ENCODE results near the gene KRTAP12-1. TPM values are rescaled to one million over a fixed set of nuclear protein-coding genes. Genes with fewer than 3 reads are reported as not detected.
"Not testable (repeated sequence)": the region's sequence is repeated elsewhere in the genome, so short reads cannot be mapped to it uniquely, and the experiment has no call there.

The KRTAP12-1 gene
- total RNA-seq, 2 experiments from 2014 or later, result not detected

DNA sequence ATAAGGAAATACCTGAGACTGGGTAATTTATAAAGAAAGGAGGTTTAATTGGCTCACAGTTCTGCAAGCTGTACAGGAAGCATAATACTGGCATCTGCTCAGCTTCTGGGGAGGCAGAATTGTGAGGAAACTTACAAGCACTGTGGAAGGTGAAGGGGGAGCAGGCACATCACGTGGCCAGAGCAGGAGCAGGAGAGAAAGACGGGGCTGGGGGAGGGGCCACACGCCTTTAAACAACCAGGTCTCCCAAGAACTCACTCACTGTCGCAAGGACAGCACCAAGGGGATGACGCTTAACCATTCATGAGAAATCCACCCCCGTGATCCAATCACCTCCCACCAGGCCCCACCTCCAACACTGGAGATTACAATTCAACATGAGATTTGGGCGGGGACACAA is 20.4 kb downstream of the KRTAP12-1 start:
- H3K27ac Mint-ChIP-seq, POLR2A ChIA-PET: not testable (repeated sequence)
- peaks cover 22% of the 10 kb centered on the region for H3K9me3 Mint-ChIP-seq

DNA sequence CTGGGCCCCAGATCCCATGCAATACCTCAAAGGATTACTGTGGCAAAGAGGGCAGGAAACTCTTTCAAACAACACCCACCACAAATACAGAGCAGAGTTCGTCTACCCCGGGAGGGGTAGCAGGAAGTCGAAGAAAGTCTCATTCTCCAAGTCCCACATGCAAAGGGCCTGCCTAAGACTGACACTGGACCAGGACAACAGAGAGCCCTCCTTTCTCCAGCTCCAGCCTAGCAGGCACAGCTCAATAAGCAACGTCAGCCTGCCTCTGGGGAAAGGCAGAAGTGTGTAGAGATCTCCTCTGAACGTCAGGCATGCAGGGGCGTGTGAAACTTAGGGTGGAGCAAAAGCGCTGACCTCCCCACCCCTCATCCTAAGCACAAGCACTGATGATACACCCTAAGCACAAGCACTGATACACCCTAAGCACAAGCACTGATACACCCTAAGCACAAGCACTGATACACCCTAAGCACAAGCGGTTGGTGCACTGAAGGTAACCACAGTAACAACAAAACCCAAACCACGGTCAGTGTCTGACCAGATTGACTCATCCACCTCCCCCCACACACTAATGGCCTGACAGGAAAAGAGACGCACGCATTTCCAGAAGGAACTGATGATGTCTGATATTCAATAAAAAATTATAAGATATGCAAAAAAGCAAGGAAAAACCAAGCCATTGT is 22.9 kb downstream of the KRTAP12-1 start:
- ChIA-PET POLR2A (interaction anchor here (2.5 kb wide), 1 partner anchor 40 kb away, joined by 18 read pairs; no protein-coding TSS in a partner anchor), CTCF (interaction anchor here (2.2 kb wide), 1 partner anchor 40 kb away, joined by 6 read pairs; no protein-coding TSS in a partner anchor)
- H3K4me1 Mint-ChIP-seq, result peaks cover 57% of the 10 kb centered on the region
- H3K27ac Mint-ChIP-seq, result peak overlapping the region; percentile 93
- peaks cover 33% of the 10 kb centered on the region for H3K9me3 Mint-ChIP-seq
- H3K4me3 Mint-ChIP-seq, result no peak overlapping the region
- H3K27me3 Mint-ChIP-seq, result peaks cover 10% of the 10 kb centered on the region
- peaks cover 47% of the 10 kb centered on the region for H3K36me3 Mint-ChIP-seq (ENCODE audit: low read depth)
- peak; percentile 37 for DNase-seq

More for the DNA sequence above, 20.4 kb downstream of the KRTAP12-1 start:
- Mint-ChIP-seq H3K36me3 (ENCODE audit: low read depth) (peaks cover 34% of the 10 kb centered on the region), H3K27me3 (peaks cover 25% of the 10 kb centered on the region), H3K4me1 (peaks cover 36% of the 10 kb centered on the region)
- H3K4me3 Mint-ChIP-seq, DNase-seq, CTCF ChIA-PET: not testable (repeated sequence)

DNA sequence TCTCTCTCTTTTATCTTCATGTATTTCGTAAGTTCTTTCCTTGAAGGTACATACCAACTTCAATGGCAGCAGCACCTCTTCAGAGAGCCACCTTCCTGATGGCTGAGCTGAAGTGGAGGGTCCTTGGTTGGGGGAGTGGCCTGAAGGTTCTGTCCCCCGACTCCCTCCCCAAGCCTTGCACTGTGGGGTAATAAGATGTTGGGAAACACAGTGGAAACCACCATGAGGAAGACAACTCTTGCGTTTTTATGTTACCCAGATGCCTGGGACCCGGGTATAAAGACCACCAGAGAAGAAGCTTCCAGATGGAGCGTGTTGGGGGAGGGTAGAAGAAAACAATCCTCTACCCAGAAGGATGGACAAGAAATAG is 23.4 kb downstream of the KRTAP12-1 start:
- Mint-ChIP-seq H3K4me3 (no peak overlapping the region), H3K9me3 (peaks cover 32% of the 10 kb centered on the region), H3K36me3 (ENCODE audit: low read depth) (peaks cover 53% of the 10 kb centered on the region), H3K27me3 (peaks cover 10% of the 10 kb centered on the region), H3K27ac (peak overlapping the region; percentile 93), H3K4me1 (peaks cover 62% of the 10 kb centered on the region)
- POLR2A ChIA-PET, result interaction anchor here (1.5 to 2.5 kb wide), 3 partner anchors 40 to 111 kb away, joined by 3 to 18 read pairs (median 6); no protein-coding TSS in a partner anchor
- no peak for DNase-seq
- CTCF ChIA-PET, result interaction anchor here (2.2 kb wide), 1 partner anchor 40 kb away, joined by 6 read pairs; no protein-coding TSS in a partner anchor

- Mint-ChIP-seq H3K27me3 (peaks cover 8% of the 10 kb centered on the region), H3K4me1 (peaks cover 64% of the 10 kb centered on the region), H3K36me3 (ENCODE audit: low read depth) (peaks cover 56% of the 10 kb centered on the region), H3K9me3 (peaks cover 31% of the 10 kb centered on the region), H3K27ac (peak within 1 kb of the TSS; percentile 93), H3K4me3 (peak within 1 kb of the TSS; percentile 40)
- DNase-seq, result peak; percentile 67
- CTCF ChIA-PET, result interaction anchor here (1.2 to 2.2 kb wide), 2 partner anchors 39 to 135 kb away, joined by 3 to 6 read pairs; no protein-coding TSS in a partner anchor
- POLR2A ChIA-PET, result interaction anchor here (0.7 to 2.5 kb wide), 12 partner anchors 11 to 575 kb away, joined by 3 to 18 read pairs (median 4); partner anchors contain the start of gene KRTAP10-11
Observed at GRCh38 chr21:44657635-44658540, 24.1 kb downstream of the KRTAP12-1 start, which contains the start of gene KRTAP12-3. KRTAP12-3 (plus strand) TSS chr21:44657932; CDS start chr21:44657980, 48 bp downstream.

DNA sequence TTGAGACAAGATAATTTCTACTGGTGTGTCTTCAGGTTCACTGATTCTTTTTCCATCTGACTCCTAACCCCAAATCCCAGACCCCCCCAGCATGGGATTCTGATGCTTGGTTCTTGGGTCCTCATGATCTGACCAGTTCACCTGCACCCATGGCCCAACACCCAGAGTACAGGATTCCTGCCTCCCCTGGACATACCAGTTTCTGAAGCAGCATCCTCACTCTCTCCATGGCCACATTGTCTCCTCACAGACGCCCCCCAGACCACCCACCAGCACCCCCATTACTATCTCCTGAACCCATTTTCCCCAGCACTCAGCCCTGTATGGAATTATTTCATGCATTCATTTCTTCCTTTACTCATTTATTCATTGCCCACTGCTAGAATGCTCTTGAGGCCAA is 25.1 kb downstream of the KRTAP12-1 start:
- peaks cover 56% of the 10 kb centered on the region for H3K36me3 Mint-ChIP-seq (ENCODE audit: low read depth)
- ChIA-PET CTCF (interaction anchor here (1.2 to 2.2 kb wide), 2 partner anchors 38 to 136 kb away, joined by 3 to 6 read pairs; no protein-coding TSS in a partner anchor), POLR2A (interaction anchor here (0.9 to 2.5 kb wide), 7 partner anchors 11 to 574 kb away, joined by 3 to 18 read pairs (median 4); partner anchors contain the start of gene KRTAP10-11)

GRCh38 chr21:44654576-44655175 is 27.3 kb downstream of the KRTAP12-1 start, which contains the start of gene KRTAP12-4:
KRTAP12-4 (minus strand) TSS chr21:44654659; CDS start chr21:44654614, 45 bp downstream.
- H3K36me3 Mint-ChIP-seq (ENCODE audit: low read depth), result peaks cover 48% of the 10 kb centered on the region
- CTCF ChIA-PET, result interaction anchor here (0.9 to 1.6 kb wide), 2 partner anchors 10 to 139 kb away, joined by 3 to 4 read pairs; no protein-coding TSS in a partner anchor
- POLR2A ChIA-PET, result interaction anchor here (2.2 kb wide), 1 partner anchor 36 kb away, joined by 9 read pairs; no protein-coding TSS in a partner anchor
- H3K4me3 Mint-ChIP-seq, result no peak within 1 kb of the TSS
- DNase-seq, result no peak
- peak within 1 kb of the TSS; percentile 63 for H3K27ac Mint-ChIP-seq
- peaks cover 31% of the 10 kb centered on the region for H3K9me3 Mint-ChIP-seq
- no peaks in the 10 kb centered on the region for H3K27me3 Mint-ChIP-seq
- peaks cover 59% of the 10 kb centered on the region for H3K4me1 Mint-ChIP-seq

More for the DNA sequence above, 25.1 kb downstream of the KRTAP12-1 start:
- Mint-ChIP-seq H3K9me3 (peaks cover 31% of the 10 kb centered on the region), H3K27me3 (peaks cover 3% of the 10 kb centered on the region), H3K27ac (peak overlapping the region; percentile 93), H3K4me1 (peaks cover 64% of the 10 kb centered on the region), H3K4me3 (peak overlapping the region; percentile 40)
- DNase-seq, result no peak

DNA sequence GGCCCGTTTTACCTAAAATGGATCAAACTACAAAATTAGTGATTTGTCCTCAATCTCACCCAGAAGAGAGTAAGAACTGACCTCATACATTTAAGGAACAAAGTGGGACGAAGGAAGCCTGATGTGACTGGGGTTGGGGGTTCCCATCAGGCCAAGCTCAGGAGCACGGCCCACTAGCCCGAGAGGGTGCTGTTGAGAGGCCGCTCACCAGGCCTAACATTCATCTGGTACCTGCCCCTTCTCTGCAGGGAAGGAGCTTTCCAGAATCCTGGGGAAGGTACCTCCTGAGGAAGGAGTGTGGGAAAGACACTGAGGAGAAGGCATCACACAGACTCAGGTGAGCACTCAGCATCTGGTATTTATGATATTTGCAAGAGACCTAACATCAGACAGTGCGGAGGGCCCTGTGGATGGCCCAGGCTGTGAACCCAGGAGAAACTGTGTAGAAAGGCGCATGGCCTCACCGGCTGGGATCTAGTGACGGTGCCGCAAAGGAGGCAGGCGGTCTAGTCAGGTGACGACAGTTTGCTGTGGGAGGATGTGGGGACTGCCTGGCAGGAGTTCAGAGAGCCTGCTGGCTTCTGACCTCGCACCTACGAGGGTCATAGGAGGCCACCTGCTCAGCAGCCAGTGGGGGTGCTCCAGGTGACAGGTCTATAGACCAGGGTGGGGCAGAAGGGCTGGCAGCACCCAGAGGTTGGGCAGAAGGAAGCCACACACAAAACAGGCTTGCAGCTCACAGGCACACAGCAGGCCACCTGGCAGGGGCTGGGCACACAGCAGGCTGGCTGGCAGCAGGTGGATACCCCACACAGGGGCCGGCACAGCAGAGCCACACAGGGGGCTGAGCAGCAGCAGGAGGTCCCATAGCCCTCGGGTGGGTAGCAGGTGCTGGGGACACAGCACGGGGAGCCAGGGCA is 28.0 kb downstream of the KRTAP12-1 start:
- POLR2A ChIA-PET, result interaction anchor here (1.2 to 2.2 kb wide), 2 partner anchors 34 to 35 kb away, joined by 4 to 9 read pairs; no protein-coding TSS in a partner anchor
- peak; percentile 49 for DNase-seq
- Mint-ChIP-seq H3K27me3 (no peaks in the 10 kb centered on the region), H3K27ac (peak overlapping the region; percentile 63), H3K9me3 (peaks cover 28% of the 10 kb centered on the region), H3K4me1 (peaks cover 51% of the 10 kb centered on the region), H3K4me3 (no peak overlapping the region), H3K36me3 (ENCODE audit: low read depth) (peaks cover 45% of the 10 kb centered on the region)
- CTCF ChIA-PET, result interaction anchor here (0.7 to 1.0 kb wide), 3 partner anchors 9 to 88 kb away, joined by 3 to 4 read pairs (median 4); no protein-coding TSS in a partner anchor

- CTCF ChIA-PET, result interaction anchor here (0.7 to 1.0 kb wide), 2 partner anchors 34 to 89 kb away, joined by 4 read pairs; no protein-coding TSS in a partner anchor
- POLR2A ChIA-PET, result interaction anchor here (1.2 kb wide), 1 partner anchor 34 kb away, joined by 4 read pairs; no protein-coding TSS in a partner anchor
Observed at GRCh38 chr21:44653123-44653522, 28.8 kb downstream of the KRTAP12-1 start.

DNA sequence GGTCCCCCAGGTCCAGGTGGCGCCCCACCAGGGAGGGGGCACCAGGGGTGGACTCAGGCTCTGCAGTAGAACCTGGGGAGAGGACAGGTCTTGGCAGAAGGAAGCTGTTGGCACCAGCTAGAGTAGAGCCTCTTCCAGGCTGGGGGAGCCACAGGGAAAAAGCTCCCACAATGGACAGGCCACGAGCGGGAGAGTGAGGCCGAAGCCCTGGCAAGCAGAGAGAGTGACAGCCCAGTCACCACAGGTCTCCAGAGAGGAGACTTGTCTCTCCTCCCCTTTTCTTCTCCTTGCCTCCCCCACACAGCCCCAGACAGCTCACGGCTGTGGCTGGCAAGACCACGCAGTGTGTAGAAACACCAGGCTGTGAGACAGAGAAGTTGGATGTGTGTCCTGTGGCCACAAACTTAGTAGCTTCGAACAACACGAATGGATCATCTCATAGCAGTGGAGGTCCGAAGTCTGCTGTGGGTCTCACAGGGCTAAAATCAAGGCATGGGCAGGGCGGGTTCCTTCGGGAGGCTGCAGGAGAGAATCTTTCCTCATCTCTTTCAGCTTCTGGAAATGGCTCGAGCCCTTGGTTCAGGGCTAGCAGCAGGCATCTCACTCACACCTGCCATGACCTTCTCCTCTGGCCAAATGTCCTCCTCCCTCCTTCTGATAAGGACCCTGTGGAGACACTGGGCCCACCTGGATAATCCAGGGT is 30.8 kb downstream of the KRTAP12-1 start:
- peaks cover 16% of the 10 kb centered on the region for H3K9me3 Mint-ChIP-seq
- peaks cover 23% of the 10 kb centered on the region for H3K4me1 Mint-ChIP-seq
- peaks cover 22% of the 10 kb centered on the region for H3K36me3 Mint-ChIP-seq (ENCODE audit: low read depth)
- CTCF ChIA-PET, result no interaction called here
- H3K27me3 Mint-ChIP-seq, result no peaks in the 10 kb centered on the region
- POLR2A ChIA-PET, result no interaction called here
- no peak overlapping the region for H3K27ac Mint-ChIP-seq
- H3K4me3 Mint-ChIP-seq, result no peak overlapping the region
- DNase-seq, result no peak

More at GRCh38 chr21:44653123-44653522, 28.8 kb downstream of the KRTAP12-1 start:
- Mint-ChIP-seq H3K4me1 (peaks cover 43% of the 10 kb centered on the region), H3K4me3 (no peak overlapping the region), H3K27me3 (no peaks in the 10 kb centered on the region), H3K36me3 (ENCODE audit: low read depth) (peaks cover 39% of the 10 kb centered on the region), H3K9me3 (peaks cover 23% of the 10 kb centered on the region), H3K27ac (no peak overlapping the region)
- DNase-seq, result no peak

GRCh38 chr21:44650265-44650972 is 31.5 kb downstream of the KRTAP12-1 start:
- Mint-ChIP-seq H3K4me3 (no peak overlapping the region), H3K36me3 (ENCODE audit: low read depth) (peaks cover 18% of the 10 kb centered on the region), H3K4me1 (peaks cover 18% of the 10 kb centered on the region), H3K9me3 (peaks cover 9% of the 10 kb centered on the region), H3K27ac (no peak overlapping the region), H3K27me3 (no peaks in the 10 kb centered on the region)
- CTCF ChIA-PET, result no interaction called here
- DNase-seq, result no peak
- POLR2A ChIA-PET, result no interaction called here
